MM.1S (cell line): ENCODE data around the gene CXXC5.

Source experiments
- EZH2 ChIP-seq: fragments of 300-600 bp; sonication (generic); optimal IDR thresholded peaks from 2 replicates; pipeline ENCODE3; 2017; ENCODE audit warnings: low read depth, mild to moderate bottlenecking, antibody characterized with exemption, low read length, mixed read lengths
- EZH2phosphoT487 ChIP-seq: fragments of 300-600 bp; sonication (generic); IDR thresholded peaks from 2 replicates; pipeline ENCODE4 v1.6.1; 2018; ENCODE audit warnings: antibody characterized with exemption, low read length

GRCh38 chr5:139690803-139691629, 42.9 kb downstream of the CXXC5 start:
- TF ChIP-seq EZH2 (no peak), EZH2phosphoT487 (no peak)
